HG02970 (cell line): ENCODE results near the gene GMCL1.

ENCODE experiments used
- ATAC-seq: cut with Tn5 transposase; IDR thresholded peaks from one replicate; pipeline ENCODE4 v1.9.1; 2021; ENCODE audit warnings: mild to moderate bottlenecking, moderate library complexity, moderate number of reproducible peaks; ENCODE audit not compliant: unreplicated experiment, low FRiP score

The GMCL1 gene

DNA sequence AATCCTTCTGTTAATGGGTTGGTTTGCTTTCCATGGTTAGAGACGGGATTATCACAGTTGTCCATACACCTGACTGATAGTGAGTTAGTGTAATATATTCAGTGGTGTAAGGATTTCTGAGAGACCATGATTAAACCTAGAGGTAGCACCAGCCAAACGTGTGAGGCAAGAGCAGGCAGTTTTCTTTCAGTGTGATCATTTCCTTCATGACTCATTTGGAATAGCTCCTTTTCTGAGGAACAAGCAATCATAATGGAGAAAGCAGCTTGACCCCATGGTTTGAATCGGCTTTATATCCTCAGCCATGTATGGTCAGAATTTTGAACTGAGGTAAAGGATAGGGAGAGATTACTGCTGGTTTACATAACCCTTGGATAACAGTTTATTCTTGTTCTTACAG is 88.4 kb downstream of the GMCL1 start:
- no peak for ATAC-seq

DNA sequence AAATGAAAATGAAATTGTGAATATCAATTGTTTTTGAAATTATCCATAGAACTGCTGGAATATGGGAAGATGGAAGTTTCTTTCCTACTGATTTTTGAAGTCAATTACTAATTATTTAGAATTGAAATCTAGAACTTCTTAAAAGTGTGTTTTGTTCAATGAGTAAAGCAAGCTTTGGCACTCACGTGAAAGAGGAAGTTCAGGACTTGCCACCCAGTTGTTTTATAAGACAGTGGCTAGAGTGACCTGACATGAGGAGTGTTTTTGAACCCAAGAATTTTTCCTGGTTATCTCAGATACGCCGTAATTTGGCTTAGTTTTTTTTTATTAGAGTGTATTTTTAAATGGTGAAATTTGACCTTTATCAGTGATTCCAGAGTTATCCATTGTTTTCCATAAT is 88.9 kb downstream of the GMCL1 start:
- ATAC-seq = no peak

DNA sequence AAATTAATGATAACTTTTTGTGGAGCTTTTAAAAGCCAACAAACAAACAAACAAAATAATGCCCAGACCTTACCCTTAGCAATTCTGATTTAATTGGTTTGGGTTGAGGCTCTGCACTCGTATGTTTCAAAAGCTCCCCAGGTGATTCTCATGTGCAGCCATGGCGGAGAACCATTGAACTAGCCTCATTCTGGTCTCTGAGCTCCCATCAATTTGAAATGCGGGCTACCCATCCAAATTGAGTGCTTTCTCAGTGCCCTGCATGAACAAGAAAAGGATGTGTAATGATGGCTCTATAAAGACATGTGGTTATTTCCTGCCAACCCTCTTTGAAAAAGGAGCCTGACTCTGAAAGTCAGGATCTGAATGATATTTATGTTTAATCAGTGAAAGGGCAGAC is 93.7 kb downstream of the GMCL1 start:
- no peak for ATAC-seq

DNA sequence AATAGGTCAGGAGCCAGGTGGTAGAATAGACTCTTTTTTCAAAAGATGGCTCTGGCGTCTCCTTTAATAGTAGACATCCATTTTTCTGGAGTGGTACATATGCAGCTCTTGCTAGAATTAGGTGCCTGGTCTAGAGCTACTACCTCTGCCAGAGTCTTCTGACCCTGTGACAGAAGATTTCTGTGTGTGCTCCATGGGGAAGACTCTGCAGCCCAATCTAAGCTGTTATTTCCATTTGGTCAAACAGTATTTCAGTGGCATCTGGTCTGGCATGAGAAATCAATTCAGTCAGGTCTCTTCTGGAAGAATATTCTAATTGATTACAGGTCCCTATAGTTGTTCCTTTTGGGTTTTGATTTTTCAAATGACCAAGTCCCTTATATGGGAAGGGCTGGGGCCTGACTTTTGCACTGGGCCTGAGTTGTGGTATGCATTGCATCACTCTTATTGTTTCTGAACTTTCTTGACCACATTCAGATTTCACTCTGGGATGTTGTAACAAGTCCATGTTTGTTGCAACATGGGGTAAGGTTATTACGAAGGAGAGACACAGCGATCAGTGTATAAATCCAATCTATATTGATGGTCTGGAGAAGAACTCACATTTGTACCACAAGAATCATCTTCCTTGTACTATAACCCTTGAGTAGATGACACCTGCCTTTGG is 97.5 kb downstream of the GMCL1 start:
- ATAC-seq = no peak
